GM18867 (cell line): ENCODE data around the gene FAF2.
A peak's percentile ranks its signal among the peaks of the same experiment; 100 is the strongest.
"Not testable (repeated sequence)": the region's sequence is repeated elsewhere in the genome, so short reads cannot be mapped to it uniquely, and the experiment has no call there.

ENCODE experiments used
- ATAC-seq: cut with Tn5 transposase; IDR thresholded peaks from one replicate; pipeline ENCODE4 v1.9.1; 2021; ENCODE audit warnings: mild to moderate bottlenecking, moderate library complexity; ENCODE audit not compliant: unreplicated experiment

FAF2 gene, protein sequence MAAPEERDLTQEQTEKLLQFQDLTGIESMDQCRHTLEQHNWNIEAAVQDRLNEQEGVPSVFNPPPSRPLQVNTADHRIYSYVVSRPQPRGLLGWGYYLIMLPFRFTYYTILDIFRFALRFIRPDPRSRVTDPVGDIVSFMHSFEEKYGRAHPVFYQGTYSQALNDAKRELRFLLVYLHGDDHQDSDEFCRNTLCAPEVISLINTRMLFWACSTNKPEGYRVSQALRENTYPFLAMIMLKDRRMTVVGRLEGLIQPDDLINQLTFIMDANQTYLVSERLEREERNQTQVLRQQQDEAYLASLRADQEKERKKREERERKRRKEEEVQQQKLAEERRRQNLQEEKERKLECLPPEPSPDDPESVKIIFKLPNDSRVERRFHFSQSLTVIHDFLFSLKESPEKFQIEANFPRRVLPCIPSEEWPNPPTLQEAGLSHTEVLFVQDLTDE

DNA sequence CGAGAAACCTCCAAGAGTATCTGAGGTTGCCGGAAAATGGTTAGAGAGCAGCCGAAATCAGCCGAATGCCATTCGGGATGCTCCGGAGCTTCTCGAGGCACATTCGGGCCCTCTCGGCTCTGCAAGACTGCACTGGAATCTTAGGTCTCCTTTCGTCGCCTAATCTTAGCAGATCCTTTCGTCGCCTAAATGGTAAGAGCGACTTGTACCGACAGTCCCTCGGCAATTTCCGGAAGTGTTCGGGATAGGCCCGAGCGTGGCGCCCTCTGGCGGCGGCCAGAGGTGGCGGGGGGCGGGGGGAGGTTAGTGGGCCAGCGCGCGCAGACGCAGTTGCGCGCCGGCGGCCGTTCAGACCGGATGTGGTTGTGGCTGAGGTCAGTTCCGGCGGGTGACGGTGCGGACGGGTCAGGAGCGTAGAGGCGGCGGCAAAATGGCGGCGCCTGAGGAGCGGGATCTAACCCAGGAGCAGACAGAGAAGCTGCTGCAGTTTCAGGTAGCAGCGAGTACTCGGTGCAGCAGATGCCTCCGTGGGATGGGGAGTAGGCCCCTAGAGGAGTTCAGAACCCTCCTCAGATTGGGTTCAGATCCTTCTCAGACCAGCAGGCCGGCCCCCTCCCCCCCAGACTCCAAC, at the start of gene FAF2:
Gene FAF2, plus strand, starts transcription at position 408 of the 631 bp plus-strand sequence. Its CDS starts 23 bp downstream, at position 431.
- peak; percentile 93 for ATAC-seq

DNA sequence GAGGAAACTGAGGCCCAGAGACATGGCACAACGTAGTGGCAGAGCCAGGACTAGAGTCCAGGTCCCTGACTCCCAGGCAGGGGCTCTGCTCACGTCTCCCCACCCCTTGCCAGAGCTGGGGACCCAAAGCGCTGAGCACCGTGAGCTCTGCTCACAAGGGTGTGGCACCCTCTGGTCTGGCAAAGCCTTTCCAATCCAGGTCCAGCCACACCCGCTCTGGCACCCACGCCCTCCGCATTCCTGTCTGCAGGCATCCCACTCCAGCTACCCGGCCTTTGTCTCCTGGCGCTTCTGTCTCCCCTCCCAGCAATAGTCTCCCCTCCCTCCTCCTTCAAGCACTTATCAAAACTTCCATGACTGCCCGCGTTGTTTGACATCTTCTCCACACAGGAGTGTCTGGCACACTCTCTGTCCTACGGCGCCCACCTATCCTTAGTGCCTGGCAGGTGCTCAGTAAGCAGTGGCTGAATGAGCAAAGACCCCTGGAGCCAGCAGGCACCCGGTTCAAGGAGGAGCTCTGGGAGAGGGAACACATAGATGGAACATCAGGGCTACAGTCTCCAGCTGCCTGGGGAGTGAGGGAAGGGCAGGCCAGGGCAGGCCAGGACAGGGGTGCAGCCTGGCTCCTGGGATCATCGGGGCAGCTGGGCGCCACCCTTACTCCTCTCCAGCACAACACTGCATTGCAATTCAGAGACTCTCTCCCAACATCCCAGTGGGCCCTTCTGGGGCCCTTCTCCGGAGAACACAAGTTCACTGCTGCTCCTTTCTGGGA, 47.6 kb upstream of the FAF2 start:
- ATAC-seq, result no peak

DNA sequence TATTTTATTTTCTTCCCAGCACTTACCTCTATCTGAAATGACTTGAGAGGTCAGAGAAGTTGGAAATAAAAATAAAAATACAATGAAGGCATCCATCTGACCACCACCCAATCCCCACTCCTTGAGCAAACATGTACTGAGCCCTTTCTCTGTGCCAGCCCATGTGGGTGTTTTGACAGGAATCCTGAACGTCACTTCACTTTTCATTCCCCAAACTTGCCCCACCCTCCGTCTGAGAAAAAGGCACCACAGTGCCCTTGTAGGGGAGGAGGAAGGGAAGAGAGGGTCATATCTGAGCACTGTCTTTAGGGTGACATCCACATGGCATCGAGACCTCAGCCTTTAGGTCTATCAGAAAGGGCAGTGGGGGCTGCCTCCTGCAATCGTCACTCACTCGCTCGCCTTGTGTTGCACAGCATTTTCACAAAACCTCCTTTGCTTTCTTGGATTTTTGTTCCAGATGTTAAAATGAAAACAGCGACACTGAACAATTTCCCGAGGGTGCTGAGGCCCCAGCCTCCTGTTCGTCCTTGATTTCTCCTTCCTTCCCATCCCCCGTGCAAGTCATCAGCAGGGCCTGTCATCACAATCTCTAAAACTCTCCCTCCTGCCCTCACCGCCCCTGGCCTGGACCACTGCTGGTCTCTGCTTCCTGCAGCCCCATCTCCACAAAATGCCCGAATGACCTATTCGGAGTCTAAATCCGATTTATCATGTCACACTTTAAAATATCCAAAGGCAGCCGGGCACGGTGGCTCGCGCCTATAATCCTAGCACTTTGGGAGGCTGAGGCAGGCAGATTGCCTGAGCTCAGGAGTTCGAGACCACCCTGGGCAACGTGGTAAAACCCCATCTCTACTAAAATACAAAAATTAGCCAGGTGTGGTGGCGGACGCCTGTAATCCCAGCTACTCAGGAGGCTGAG, 46.6 kb upstream of the FAF2 start:
- no peak for ATAC-seq

DNA sequence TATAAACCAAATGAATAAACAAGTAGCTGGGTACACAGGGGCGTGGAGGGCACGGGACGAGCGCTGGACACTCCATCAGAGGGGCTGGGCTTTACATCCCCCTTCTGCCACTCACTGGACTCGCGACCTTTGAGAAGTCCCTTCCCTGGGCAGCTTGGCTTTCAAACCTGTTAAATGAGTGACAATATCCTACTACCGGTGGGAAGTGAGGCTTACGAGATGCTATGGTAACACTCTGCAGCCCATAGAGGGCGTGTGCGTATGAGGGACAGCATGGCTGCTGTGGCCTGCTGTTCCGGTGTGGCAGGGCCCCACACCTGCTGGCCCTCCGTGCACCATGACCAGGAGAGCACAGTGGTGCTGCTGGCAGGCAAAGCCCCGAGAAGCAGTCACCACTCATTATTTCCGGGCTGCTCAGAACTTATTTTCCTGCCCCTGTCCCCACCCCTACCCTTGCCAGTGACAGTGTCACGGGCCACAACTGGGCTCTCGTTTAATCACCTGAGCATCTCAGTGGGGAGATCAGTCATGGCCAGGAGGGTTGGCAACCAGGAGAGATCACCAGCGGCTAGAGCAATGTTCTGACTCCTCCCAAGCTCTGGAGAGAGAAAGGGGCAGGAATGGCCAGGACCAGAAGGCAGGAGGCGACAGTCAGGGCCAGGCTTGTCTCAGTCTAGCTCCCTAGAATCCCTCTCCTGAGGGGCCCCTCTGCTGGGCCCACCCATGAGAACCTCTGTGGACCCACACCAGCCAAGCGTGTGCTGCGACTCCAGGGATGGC, 42.3 kb upstream of the FAF2 start:
- ATAC-seq, result no peak

DNA sequence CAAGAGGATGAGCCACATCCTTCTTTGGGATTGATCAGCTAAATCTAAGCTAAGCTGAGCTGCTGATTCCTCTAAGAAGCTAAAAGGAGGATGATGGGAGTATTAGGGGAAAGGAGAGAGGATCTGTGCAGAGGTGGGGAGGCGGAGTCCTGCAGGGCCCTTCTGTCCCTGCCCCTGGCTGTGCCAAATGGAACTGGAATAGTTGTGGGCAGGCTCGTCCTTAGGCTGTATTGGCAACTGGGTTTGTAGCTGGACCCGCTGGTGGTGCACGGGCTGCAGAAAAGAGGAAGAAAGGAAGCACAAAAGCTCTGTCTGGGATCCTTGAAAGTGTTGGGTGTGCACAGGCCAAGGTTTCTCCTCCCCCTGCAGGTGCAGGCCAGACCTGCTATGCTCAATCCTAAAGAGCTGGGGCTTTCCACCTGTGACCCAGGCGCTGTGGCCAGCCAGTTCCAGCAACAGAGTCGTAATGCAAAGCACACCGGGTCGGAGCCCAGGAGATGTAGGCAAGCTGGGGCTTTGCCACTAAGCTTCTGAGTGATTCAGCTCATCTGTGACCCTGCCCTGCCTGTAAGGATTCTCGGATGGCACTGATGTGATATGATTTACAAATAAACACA, 41.6 kb upstream of the FAF2 start:
- ATAC-seq, result no peak

DNA sequence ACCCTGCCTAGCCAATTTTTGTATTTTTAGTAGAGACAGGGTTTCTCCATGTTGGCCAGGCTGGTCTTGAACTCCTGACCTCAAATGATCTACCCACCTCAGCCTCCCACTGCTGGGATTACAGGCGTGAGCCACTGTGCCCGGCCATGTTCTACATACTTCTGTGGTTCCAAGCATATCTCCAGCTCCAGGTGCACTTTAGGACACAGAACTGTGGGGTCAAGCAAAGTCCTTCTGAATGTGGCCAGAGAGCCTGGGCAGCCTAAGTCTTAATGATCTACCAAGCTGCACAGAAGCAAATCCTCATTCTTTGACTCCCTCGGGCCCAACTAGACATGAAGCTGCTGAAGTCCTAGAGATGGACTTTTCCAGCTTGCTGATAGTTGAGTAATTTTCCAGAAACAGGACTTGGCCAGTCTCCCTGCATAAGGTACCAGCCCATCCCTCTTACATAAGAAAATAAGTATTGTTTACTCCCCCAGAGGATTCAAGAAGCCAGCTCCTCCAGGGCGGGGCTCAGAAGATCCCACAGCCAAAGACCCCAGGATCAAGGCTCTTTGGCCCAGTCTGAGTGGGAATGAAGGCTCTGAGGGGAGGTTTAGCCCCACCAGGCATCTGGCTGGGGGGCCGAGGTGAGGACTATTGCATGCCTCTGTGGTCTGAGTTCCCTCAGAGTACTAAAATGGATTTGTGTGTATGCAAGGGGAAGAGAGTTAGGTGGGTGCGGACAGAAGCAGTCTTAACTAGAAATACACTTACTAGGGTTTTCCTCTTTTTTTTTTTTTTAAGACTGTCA, 40.5 kb upstream of the FAF2 start:
- no peak for ATAC-seq

DNA sequence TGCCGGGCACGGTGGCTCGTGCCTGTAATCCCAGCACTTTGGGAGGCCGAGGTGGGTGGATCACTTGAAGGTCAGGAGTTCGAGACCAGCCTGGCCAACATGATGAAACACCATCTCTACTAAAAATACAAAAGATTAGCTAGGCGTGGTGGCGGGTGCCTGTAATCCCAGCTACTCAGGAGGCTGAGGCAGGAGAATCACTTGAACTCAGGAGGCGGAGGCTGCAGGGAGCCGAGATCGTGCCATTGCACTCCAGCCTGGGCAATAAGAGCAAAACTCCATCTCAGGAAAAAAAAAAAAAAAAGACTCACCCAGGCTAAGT, 40.0 kb upstream of the FAF2 start:
- ATAC-seq, result not testable (repeated sequence)

DNA sequence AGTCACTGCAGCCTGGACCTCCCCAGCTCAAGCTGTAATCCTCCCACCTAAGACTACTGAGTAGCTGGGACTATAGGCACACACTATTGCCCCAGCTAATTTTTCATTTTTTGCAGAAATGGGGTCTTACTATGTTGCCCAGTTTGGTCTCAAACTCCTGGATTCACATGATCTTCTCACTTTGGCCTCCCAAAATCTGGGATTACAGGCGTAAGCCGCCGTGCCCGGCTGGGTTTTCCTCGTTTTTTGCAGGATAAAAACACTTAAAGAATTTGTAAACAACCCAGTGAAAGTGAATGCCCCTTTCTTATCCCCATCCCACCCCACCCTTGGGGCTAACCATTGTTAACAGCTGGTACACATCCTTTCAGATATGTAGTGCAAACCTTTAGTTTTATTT, 39.6 kb upstream of the FAF2 start:
- no peak for ATAC-seq

DNA sequence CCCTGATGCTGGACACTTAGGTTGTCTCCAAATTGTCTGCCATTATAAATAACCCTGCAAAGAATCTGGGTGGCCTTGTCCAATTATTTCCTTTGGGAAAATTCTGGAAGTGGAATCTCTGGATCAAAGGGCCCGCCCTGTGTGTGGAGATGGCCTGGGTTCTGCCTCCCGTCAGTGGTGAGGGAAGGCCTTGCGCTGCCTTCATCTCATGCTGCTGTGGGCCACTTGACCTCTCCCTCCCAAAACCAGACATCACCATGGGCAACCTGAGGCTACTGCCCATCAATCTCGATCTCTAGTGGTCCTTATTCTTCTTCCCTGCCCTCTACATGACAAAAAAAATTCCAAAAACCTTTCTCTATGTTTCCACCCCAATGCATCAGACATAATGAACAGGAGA, 38.4 kb upstream of the FAF2 start:
- no peak for ATAC-seq

DNA sequence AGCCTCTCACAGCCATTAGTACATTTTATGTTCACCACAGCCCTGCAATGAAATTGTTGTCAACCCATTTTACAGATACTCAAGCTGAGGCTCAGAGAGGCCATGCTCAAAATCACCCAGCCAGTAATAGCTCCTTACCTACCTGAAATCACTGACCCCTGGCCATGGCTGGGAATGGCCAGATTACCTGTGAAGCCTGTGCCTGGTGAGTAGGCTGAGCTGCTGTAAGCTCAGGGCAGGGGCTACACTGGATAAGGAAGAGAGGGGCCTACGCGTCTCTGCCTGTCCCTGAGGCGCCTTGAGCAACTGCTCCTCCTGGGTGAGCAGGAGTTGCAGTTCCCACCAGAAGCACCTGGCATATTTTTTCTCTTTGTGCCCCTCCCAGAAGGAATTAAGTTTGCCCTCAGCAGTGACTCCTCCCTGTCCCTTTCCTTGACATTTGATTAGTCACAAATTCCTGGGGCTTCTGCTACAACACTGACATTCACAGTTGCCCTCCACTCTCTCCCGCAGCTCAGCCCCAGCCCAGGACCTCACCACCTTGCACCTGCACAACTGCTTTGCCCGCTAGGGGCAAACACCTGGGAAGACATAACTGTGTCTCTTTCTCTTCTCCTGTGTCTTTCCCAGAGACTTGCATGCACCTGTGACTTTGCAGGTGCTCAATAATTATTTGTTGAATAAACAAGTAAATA, 37.6 kb upstream of the FAF2 start:
- ATAC-seq, result no peak

DNA sequence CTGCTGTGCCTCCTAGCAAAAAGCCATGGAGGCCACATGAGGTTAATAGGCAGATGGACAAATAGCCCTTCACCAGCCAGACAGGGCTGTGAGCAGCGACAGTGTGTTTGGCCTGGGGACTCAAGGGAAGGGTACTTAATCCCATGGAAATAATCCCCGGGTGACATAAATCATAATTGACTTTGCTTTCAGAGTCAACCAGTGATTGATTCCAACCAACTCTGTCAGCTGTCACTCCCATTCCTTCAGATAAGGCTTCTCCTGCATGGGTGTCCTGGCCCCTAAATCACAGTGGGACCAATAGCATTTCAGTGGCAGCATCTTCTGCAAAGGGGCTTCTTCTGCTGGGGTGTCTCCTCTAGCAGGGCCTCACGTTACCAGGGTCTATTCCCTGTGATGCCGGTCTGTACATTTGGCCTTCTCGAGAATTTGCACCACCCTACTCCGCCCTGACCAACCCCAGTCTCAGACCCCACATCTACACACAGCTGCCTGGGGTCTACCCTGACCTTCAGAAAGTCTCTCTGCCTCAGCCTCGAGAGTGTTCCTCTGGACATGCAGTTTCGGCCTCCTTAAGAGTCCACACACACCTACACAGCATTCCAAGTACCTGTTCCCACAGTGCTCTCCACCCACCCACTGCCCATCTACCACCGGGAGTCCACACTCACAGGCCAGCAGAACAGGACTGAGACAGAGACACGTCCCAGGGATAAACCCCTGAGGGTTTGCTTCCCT, 35.5 kb upstream of the FAF2 start:
- no peak for ATAC-seq

DNA sequence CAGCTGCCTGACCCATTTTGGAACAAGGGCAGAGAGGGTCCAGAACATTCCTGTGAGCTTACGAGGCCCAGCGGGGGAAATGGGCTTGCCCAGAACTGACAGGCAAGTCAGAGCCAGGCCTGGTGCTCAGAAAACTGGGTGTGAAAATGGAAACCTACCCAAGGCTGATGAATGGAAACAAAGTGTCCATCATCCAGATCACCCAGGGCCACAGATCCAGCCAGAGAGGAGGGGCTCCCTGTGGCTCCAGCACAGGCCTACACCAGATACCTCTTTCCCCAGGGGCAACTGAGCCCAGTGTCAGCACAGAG, 35.0 kb upstream of the FAF2 start:
- ATAC-seq, result no peak

DNA sequence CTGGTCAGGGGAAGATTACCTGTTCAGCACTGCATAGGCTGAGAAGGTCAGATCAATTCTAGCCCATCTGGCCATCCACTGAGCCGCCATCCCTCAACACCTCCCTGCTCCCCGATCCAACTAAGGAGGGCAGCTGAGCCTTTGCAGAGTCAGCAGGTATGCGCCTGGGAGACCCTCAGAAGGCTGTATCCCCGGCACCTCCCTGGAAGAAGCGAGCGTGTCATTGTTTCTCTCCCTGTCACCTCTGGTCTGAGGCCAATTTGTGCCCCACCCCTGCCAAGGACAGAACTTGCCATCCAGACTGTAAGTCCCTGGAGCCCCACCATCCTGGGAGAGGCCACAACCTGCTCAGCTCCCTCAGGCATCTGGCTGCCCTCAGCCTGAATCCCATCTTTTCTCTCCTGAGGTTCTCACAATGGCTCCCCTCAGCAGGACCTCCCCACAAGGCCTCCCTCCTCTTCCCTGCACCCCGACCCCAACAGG, 34.4 kb upstream of the FAF2 start:
- no peak for ATAC-seq

DNA sequence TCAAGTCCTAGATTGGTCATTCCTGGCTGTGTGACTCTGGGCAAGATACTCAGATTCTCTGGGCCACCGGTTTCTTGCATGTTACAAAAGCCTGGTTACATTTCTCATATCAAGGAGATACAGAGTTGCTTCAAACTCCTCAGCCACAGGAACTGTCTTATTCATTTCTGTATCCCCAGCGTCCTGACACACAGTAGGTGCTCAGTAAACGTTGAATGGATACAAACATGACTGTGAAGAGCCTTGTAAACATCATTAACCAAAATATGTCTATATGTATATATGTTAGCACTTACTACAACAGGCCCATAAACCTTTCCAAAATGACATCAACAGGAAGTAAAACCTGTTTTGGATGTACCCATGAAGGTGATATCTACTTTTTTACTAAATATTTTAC, 33.5 kb upstream of the FAF2 start:
- no peak for ATAC-seq

DNA sequence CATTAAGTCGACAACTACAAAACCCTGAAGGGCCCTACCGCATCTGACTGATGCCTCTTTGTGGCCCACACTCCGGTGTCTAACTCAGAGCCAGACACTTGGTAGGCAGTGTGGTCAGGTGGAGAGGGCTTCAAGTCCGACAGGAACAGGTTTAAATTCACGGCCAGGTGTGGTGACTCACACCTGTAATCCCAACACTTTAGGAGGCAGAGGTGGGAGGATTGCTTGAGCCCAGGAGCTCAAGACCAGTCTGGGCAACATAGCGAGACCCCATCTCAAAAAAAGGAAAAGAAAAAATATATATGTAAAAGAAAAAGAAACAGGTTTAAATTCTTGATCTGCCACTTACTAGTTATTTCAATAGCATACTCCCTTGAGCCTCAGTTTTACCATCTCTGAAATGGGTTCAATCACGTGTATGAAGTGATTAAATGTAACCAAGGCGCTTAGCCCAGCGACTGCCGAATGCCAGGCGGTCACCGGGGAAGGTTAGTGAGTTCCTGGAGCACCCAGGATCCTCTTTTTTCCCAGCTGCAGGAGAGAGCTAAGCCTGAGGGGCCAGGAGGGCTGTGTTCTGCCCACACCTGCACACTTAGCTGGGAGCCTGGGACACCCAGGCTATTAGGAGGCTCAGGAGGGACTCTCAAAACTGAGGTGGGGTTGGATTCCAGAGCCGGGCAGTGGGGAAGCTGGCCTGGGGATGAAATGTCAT, 32.8 kb upstream of the FAF2 start:
- ATAC-seq, result peak; percentile 4

DNA sequence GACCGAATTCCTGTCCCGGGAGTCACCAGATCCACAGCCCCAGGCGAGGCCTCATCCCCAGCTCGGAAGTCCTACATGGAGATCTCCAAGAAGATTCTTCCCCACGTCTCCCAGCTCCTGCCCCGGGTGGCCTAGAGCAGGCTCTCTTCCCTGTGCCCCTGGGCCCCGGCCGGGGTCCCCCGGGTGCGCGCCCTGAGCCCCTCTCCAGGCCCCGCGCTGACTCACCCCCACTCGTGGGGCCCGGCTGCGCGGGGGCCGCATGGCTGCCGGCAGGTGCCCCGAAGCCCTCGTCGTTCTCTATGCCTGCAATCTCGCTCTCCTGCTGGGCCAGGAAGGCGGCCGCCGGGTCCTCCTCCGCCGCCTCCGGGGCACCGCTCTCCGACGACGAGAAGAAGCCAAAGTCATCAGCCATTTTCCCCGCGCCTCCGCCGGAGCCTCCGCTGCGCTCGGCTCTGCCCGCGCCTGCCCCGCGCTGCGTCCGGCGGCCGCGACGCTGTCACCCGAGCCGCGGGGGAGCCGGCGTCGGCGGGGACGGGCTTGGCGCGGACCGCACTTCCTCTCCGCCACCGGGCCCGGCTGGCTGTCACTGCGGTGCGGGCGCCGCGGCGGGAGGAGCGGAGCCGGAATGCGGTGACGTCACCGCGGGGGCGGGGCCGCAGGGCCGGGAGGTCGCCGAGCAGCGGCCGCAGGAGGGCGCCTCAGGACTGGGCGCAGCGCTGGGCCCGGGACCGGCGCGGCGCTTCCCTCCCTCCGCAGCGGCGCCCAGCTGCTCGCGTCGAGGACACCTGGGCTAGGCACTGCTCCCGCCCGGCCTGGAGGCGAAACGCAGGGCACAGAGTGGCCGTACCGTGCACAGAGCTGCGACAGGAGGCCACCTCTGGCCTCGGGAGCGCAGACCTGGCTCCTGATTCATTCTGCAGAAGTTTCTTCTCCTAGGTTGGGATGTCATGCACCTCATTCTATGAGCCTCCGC, 31.9 kb upstream of the FAF2 start, which contains the start of gene CLTB:
Gene CLTB, minus strand, starts transcription at position 588 of the 973 bp plus-strand sequence. Its CDS starts 176 bp downstream, at position 412.
- ATAC-seq, result peak; percentile 96
